ENCODE data around the gene TEAD1. TPM values are rescaled to one million over a fixed set of nuclear protein-coding genes. Genes with fewer than 3 reads are reported as not detected.

The TEAD1 gene
- polyA plus RNA-seq, 1 donor from 2014 or later = 12.2 TPM

DNA sequence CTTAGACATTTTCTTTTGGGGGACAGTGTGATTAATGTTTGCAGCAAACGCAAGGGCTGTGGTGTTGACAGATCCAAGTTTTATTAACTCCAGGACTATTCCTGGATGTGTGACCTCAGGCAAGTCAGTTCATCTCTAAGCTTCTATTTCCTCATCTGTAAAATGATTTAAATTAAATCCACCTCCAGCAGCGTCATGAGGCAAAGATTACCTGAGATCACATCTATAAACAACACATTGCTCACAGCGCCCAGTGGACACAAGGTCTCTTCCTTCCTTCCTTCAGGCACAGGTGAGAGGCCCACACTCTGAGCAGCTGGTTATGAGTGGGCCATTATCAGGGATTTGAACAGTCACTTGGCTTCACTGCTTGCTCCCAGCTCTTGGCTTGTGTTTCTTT lies 223.6 kb downstream of the TEAD1 start:
- Histone ChIP-seq H3K9ac (ENCODE audit: low read length) (no peak overlapping the region), H3K4me3 (ENCODE audit: low read length) (no peak overlapping the region), H3K27ac (ENCODE audit: low read length) (no peak overlapping the region), H3F3A (ENCODE audit: insufficient read depth, low read length, poor library complexity, severe bottlenecking) (no peaks in the 10 kb centered on the region), H2AFZ (ENCODE audit: low read depth, low read length) (no peak overlapping the region), H3K79me2 (replicated peaks; ENCODE audit: insufficient read depth, low read length) (no peaks in the 10 kb centered on the region), H3K36me3 (ENCODE audit: insufficient read depth, low read length) (peaks cover 6% of the 10 kb centered on the region), H3K9me3 (ENCODE audit: low read length) (no peaks in the 10 kb centered on the region), H3K4me2 (ENCODE audit: low read length) (no peak overlapping the region), H3K27me3 (ENCODE audit: insufficient read depth, low read depth, low read length) (no peaks in the 10 kb centered on the region), H3K9me2 (ENCODE audit: insufficient read depth, low read length) (no peaks in the 10 kb centered on the region), H4K20me1 (ENCODE audit: insufficient read depth) (no peaks in the 10 kb centered on the region)
- TF ChIP-seq RAD21 (conservative IDR thresholded peaks at IDR 0.05) = no peak
- TF ChIP-seq SMC3 (conservative IDR thresholded peaks at IDR 0.05; ENCODE audit: poor library complexity) = no peak

DNA sequence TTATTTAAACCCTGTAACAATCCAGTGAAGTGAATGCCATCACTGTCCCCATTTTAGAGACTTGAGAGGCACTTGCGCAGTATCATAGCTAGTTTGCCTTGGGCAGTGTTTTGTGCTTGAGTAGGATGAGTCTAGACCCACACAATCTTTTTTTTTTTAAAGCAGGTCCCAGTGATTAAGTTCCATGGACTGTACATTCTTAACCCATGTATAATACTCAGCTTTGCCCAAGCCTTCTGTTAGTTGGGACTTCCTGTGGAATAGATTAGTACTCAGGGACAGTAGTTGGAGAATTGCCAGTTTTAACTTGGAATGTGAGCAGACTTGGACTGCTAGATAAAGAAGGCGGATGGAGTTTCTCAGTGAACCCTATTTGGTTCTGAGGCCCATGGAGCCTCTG lies 226.3 kb downstream of the TEAD1 start:
- Histone ChIP-seq H2AFZ (ENCODE audit: low read depth, low read length) (no peak overlapping the region), H3K79me2 (replicated peaks; ENCODE audit: insufficient read depth, low read length) (no peaks in the 10 kb centered on the region), H3K9me3 (ENCODE audit: low read length) (no peaks in the 10 kb centered on the region), H3F3A (ENCODE audit: insufficient read depth, low read length, poor library complexity, severe bottlenecking) (no peaks in the 10 kb centered on the region), H4K20me1 (ENCODE audit: insufficient read depth) (no peaks in the 10 kb centered on the region), H3K27me3 (ENCODE audit: insufficient read depth, low read depth, low read length) (no peaks in the 10 kb centered on the region), H3K4me3 (ENCODE audit: low read length) (no peak overlapping the region), H3K27ac (ENCODE audit: low read length) (no peak overlapping the region), H3K36me3 (ENCODE audit: insufficient read depth, low read length) (peaks cover 6% of the 10 kb centered on the region), H3K9me2 (ENCODE audit: insufficient read depth, low read length) (no peaks in the 10 kb centered on the region), H3K9ac (ENCODE audit: low read length) (no peak overlapping the region), H3K4me2 (ENCODE audit: low read length) (no peak overlapping the region)
- TF ChIP-seq SMC3 (conservative IDR thresholded peaks at IDR 0.05; ENCODE audit: poor library complexity) (no peak), TAF1 (IDR thresholded peaks at IDR 0.05; ENCODE audit: low read depth) (no peak), POLR2AphosphoS5 (IDR thresholded peaks at IDR 0.05) (no peak), MXI1 (conservative IDR thresholded peaks at IDR 0.05; ENCODE audit: poor library complexity, severe bottlenecking) (no peak), RAD21 (conservative IDR thresholded peaks at IDR 0.05) (no peak), EZH2 (IDR thresholded peaks at IDR 0.05; ENCODE audit: borderline replicate concordance, insufficient read depth, low read length, poor library complexity, severe bottlenecking) (no peak), EP300 (conservative IDR thresholded peaks at IDR 0.05; ENCODE audit: poor library complexity, severe bottlenecking) (no peak)
- TF ChIP-seq, protein P1, sequence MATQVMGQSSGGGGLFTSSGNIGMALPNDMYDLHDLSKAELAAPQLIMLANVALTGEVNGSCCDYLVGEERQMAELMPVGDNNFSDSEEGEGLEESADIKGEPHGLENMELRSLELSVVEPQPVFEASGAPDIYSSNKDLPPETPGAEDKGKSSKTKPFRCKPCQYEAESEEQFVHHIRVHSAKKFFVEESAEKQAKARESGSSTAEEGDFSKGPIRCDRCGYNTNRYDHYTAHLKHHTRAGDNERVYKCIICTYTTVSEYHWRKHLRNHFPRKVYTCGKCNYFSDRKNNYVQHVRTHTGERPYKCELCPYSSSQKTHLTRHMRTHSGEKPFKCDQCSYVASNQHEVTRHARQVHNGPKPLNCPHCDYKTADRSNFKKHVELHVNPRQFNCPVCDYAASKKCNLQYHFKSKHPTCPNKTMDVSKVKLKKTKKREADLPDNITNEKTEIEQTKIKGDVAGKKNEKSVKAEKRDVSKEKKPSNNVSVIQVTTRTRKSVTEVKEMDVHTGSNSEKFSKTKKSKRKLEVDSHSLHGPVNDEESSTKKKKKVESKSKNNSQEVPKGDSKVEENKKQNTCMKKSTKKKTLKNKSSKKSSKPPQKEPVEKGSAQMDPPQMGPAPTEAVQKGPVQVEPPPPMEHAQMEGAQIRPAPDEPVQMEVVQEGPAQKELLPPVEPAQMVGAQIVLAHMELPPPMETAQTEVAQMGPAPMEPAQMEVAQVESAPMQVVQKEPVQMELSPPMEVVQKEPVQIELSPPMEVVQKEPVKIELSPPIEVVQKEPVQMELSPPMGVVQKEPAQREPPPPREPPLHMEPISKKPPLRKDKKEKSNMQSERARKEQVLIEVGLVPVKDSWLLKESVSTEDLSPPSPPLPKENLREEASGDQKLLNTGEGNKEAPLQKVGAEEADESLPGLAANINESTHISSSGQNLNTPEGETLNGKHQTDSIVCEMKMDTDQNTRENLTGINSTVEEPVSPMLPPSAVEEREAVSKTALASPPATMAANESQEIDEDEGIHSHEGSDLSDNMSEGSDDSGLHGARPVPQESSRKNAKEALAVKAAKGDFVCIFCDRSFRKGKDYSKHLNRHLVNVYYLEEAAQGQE (IDR thresholded peaks at IDR 0.05; ENCODE audit: borderline replicate concordance) = no peak
- TF ChIP-seq, protein P2, sequence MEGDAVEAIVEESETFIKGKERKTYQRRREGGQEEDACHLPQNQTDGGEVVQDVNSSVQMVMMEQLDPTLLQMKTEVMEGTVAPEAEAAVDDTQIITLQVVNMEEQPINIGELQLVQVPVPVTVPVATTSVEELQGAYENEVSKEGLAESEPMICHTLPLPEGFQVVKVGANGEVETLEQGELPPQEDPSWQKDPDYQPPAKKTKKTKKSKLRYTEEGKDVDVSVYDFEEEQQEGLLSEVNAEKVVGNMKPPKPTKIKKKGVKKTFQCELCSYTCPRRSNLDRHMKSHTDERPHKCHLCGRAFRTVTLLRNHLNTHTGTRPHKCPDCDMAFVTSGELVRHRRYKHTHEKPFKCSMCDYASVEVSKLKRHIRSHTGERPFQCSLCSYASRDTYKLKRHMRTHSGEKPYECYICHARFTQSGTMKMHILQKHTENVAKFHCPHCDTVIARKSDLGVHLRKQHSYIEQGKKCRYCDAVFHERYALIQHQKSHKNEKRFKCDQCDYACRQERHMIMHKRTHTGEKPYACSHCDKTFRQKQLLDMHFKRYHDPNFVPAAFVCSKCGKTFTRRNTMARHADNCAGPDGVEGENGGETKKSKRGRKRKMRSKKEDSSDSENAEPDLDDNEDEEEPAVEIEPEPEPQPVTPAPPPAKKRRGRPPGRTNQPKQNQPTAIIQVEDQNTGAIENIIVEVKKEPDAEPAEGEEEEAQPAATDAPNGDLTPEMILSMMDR (IDR thresholded peaks at IDR 0.05; ENCODE audit: poor library complexity, severe bottlenecking) = no peak

DNA sequence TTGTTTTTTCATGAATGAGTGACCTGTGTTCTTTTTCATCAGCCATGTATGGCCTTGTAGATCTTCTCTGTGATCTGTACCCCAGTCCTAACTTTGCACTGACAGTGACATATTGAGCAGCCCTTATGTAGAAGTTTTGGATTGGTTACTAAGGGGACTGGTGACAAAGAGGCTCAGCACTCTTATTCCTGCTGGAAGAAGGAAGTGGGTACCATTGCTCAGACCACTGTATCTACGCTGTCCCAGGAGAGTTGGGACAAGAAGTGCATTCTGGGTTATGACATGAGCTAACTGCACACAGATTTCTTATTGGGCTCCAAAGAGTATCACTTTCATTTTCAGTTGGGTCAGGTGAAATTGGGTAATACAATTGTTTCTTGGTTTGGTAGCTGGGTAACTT lies 227.1 kb downstream of the TEAD1 start:
- H3K9ac ChIP-seq (ENCODE audit: low read length) = no peak overlapping the region
- H3K36me3 ChIP-seq (ENCODE audit: insufficient read depth, low read length) = peaks cover 6% of the 10 kb centered on the region
- H3K4me2 ChIP-seq (ENCODE audit: low read length) = no peak overlapping the region
- no peak overlapping the region for H3K27ac ChIP-seq (ENCODE audit: low read length)
- no peak overlapping the region for H3K4me3 ChIP-seq (ENCODE audit: low read length)
- H3K9me3 ChIP-seq (ENCODE audit: low read length) = no peaks in the 10 kb centered on the region
- H3K79me2 ChIP-seq (replicated peaks; ENCODE audit: insufficient read depth, low read length) = no peaks in the 10 kb centered on the region
- H4K20me1 ChIP-seq (ENCODE audit: insufficient read depth) = no peaks in the 10 kb centered on the region
- no peaks in the 10 kb centered on the region for H3F3A ChIP-seq (ENCODE audit: insufficient read depth, low read length, poor library complexity, severe bottlenecking)
- no peaks in the 10 kb centered on the region for H3K9me2 ChIP-seq (ENCODE audit: insufficient read depth, low read length)
- TF ChIP-seq POLR2AphosphoS5 (IDR thresholded peaks at IDR 0.05) (no peak), MXI1 (conservative IDR thresholded peaks at IDR 0.05; ENCODE audit: poor library complexity, severe bottlenecking) (no peak), RAD21 (conservative IDR thresholded peaks at IDR 0.05) (no peak), EZH2 (IDR thresholded peaks at IDR 0.05; ENCODE audit: borderline replicate concordance, insufficient read depth, low read length, poor library complexity, severe bottlenecking) (no peak), TAF1 (IDR thresholded peaks at IDR 0.05; ENCODE audit: low read depth) (no peak)
- TF ChIP-seq, protein P1 (IDR thresholded peaks at IDR 0.05; ENCODE audit: borderline replicate concordance) = no peak
- no peak overlapping the region for H2AFZ ChIP-seq (ENCODE audit: low read depth, low read length)
- no peaks in the 10 kb centered on the region for H3K27me3 ChIP-seq (ENCODE audit: insufficient read depth, low read depth, low read length)

Data from neural cell (in vitro differentiated cells).